ENCODE measurements around the gene SYPL1.

The SYPL1 gene

DNA sequence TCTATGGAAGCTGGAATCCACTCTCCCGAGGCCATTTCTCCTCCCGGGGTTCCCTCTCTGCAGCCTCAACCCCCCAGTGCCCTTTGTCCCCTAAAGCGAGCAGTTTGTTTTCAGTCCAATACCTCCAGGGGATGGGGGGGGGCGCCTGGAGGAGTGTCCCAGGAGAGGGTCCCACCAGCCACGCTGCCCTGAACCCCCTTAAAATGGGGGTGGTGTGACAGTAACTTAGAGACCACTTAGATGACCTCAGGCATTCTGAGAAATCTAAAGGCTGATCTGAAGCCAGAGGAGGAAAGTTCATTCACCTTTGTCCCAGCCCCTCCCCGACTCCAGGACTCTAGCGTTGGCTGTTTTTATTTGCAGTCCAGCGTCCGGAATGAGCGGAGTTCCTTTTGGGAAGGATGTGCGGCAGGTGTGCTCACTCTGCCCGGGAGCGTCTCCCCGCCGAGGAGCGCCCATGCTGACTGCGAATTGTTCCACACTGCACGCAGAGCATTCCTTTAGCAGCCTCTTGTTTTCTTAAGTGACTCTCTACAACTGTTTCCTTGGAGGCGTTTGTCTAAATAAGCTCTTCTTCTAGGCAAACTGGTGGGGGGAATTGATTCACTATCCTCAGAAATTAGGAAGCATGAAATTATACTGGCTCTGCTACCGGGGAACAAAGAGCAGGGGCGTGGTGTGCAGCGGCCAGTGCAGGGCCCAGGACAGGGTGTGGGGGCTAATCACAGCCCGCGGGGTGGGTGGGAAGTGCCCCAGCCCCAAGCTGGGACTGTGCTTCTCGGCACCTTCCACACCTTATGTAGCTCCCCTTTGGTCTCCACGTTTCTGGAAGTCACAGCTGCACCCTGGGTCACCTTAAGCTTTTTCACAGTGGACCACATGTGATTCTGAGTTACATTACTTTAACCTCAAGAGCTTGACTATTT, 46.3 kb downstream of the SYPL1 start:
- no peak for DNase-seq (ENCODE audit: low spot score)

DNA sequence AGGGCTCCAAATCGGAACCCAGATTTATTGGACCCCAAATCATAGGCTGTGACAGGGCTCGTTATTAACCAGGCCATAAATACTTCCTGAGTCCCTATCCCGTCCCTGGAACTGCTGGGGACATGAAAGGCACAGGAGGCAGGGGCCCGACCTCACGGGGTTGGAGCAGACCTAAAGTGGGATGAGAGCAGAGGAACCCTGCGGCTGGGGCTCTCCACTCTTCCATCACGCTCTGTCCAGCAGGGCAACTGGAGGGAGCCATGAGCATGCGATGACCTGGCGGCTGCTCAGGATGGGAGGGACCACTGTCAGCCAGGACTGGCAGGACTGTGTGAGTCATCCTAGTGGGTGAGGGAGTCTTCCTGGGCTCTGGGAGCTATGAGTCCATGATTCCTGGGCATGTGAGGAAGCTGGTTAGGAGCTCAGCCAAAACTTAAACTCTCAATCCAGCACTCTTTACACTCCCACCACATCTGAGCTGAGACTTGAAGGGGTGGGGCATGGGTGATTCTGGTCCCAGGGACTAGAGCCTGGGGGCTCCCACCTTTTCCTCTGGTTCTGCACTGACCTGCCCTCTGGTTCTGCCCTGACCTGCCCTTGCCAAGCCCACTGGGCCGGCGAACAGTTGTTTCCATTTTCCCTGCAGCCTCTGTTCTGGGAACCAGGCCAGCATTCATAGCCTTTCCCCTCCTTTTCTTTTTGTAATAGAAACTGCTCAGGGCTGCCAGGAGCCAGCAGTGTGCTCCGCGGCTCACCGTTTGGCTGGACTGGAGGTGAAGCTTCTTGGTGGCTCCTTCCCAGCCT, 47.1 kb downstream of the SYPL1 start:
- peak; percentile 96 for DNase-seq (ENCODE audit: low spot score)

DNA sequence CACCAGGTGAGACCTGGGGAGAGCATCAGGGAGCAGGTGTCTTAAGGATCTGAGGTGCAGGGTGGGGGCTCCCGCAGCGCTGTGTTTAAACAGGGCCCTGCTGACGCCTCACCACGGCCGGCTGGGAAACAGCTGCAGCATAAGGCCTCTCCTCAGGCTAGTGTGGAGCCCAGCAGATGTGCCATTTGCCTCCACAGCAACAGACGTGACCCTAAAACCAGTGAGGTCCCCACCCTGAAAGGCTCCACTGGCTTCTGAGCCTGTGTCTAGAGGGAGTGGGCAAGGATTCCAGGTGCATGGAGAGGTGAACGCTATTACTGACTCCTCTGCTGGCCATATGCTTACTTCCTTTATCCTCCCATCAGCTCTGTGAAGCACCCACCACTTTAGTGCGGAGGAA, 47.8 kb downstream of the SYPL1 start:
- DNase-seq (ENCODE audit: low spot score): no peak

DNA sequence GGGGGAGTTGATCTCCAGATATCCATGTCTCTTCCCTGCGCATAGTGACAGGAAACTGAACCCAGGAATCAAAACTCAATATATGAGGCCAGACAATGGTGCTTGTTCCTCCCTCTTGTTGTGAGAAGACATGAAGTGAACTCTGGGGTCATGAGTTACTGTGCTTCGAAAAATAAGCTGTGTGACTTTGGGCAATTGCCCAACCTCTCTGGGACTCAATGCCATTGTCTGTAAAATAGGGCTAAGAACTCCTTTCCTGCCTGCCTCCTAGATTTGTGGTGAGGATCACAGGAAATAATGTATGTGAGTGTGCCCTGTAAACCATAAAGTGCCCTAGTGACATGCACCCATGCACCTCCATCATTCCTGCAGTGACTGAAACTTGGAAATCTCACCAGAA, 48.4 kb downstream of the SYPL1 start:
- no peak for DNase-seq (ENCODE audit: low spot score)

DNA sequence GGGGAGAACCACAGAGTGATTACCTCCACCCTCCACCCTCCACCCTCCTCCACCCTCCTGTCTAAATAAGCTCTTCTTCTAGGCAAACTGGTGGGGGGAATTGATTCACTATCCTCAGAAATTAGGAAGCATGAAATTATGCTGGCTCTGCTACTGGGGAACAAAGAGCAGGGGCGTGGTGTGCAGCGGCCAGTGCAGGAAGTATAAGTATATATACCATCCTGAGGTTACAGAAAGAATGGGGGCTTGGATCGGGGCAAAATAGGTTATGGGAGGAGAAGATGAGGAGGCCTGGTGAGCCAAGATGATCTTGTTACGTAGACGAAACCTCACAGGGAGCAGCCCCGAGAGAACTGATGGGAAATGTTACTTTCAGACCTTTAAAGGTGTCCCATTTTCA, 49.1 kb downstream of the SYPL1 start:
- DNase-seq (ENCODE audit: low spot score): no peak

DNA sequence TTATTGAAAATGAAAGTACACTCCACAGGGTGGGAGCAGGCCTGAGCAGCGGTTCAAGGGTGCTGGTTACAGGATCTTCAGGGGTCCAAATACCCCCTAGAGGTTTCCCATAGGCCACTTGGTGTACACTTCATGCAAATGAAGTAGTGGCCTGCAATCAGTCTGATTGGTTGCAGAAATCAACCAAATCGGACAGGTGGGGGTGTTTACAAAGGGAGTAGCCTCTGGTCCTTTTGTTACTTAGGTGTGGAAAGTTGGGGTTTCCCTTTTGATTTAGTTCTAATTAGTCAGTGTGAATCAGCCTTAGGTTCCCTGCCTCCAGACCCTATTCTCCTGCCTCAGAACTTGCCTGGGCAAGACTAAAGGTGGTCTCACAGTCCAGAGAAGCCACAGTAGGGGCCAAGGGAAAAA, 49.6 kb downstream of the SYPL1 start:
- no peak for DNase-seq (ENCODE audit: low spot score)

DNA sequence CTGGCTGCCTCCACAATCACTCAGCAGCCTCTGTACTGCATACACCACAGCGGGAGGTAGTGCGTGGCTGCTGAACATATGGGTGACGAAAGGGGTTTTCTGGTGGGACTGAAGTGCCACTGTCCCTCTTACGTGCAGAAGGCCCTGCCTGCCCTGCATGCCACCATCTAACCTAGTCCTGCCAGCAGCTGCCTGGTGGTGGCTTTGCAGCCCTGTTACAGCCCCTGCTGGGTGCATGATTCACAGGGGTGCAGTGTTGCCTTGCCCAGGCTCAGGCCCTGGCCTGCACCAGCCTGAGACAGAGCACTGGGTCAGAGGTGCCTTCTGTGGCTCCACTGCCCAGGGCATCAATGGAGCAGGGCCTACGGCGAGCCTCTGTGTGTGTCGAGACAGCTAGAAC, 50.1 kb downstream of the SYPL1 start:
- DNase-seq (ENCODE audit: low spot score): no peak

DNA sequence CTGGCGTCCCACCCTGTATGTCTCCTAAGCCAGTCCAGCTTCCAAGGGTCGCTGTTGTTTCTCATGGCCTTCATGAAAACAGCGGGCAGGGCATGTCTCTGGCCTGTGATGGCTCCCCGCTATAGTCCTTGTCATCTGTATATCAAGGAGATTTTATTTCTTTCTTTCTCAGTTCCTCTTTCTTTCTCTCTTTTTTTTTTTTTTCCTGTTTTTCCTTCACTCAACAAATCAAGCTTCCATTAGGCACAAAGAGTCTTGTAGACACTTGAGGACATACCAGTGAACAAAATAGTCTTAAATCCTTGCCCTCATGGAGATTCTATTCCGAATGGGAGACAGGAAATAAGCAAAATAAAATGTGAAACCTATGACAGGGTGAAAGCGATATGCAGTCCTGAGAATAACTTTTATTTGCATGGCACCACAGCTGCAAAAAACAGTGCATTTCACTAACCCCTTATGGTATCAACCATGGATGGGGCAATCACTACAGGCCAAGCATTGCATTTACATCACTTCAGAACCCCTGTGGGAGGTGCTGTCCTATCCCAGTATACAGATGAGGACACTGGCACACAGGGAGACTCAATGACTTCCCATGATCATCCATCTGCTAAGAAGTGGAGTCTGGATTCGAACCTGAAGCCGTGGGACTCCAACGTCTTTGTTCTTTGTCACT, 50.7 kb downstream of the SYPL1 start:
- no peak for DNase-seq (ENCODE audit: low spot score)

DNA sequence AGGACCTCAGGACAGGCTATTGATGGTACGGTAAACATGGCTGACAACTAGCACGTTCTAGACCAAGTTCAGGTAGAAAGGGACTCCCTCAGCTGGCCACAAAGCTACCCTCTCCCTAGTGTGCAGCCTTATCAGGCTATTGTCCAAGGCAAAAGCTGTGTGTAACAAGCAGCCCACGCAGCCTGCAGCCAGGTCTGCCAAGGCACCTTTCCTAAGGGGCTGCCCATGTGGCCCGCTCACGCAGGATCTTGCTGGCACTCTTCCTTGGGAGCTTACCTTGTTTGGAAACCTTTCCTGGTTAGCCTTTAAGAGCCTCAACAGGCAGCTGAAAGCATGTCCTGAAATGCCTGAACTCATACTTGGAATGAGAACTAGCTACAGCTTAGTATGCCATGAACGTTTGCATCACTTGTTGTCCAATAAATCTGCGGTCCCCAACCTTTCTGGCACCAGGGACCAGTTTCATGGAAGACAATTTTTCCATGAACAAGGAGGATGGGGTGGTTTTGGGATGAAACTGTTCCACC, 51.7 kb downstream of the SYPL1 start:
- no peak for DNase-seq (ENCODE audit: low spot score)

DNA sequence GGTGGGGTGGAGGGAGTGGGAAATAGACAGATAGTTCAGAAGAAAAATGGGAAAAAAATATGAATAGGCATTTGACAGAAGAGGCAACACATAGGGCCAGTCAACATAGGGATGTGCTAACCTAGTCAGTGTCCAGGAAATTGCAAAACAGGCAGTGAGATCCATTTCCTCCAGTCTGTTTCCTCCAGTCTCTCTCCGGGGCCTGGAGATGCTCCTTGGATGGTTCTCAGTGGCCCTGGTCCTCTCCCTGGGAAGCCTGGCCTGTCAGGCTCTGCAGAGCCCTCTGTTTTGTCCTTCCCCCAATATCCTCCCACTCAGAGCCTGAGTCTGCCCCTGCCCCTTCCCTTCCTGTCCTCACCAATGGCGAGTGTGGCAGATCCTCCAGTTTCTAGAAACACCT, 52.6 kb downstream of the SYPL1 start:
- no peak for DNase-seq (ENCODE audit: low spot score)

DNA sequence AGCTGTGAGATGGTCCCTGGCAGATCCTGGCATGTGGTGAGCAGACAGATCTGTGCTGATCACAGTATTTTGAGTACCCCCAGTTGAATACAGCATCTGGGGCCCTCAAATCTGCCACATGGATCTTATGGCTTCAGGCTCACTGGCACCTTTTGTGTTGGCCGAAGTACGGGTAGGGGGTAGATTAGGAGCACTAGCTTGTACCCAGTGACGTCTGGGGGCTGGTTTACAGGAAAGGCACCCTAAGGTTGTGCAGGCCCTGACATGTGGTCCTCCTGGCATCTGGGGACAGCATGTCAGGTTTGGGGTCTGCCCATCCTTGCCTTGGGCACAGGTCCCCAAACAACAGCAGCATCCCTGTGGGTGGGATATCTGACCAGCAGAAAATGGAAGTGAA, 53.2 kb downstream of the SYPL1 start:
- no peak for DNase-seq (ENCODE audit: low spot score)

DNA sequence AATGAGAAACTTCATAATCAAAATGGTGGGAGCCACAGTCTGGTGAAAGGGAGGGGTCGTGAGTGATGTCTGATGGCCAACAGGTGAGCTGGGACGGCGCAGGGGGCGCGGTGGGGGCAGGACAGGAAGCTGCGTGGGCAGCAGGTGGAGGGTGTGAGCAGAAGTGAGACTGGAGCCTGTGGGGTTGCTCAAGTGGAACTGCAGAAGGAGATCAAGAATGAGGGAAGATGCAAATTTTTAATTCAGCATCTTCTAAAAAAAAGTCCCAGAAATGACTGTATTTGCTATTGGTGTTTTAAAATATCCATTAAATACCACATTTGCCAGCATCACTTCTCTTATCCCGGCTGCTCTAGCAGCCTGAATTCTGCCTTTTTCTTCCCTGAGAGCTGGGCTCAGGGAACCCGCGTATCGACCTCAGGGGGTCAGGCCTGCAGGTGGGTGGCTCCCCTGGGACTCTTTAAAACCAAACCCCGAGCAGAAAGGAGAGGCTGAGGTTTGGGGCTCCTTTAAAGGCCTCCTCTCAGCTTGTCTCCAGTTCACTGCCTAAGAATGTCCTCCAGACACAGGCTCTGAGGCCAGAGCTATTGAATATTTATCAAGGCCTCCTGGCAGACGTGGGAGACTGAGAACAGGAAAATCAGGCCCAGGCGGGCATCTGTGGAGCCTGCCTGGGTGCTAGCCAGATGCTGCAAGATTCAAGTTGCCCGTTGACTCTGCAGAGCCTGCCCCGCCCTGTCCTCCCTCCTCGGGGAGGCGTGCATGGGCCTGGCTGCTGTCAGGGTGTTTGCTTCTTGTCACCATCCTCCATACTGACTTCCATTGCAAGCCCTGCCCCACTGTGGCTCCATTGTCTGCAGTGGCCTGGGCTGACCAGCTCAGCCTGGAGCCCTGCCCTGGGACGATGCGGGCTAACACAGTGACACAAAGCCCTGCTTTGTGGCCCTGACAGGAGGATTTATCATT, 53.9 kb downstream of the SYPL1 start:
- no peak for DNase-seq (ENCODE audit: low spot score)

DNA sequence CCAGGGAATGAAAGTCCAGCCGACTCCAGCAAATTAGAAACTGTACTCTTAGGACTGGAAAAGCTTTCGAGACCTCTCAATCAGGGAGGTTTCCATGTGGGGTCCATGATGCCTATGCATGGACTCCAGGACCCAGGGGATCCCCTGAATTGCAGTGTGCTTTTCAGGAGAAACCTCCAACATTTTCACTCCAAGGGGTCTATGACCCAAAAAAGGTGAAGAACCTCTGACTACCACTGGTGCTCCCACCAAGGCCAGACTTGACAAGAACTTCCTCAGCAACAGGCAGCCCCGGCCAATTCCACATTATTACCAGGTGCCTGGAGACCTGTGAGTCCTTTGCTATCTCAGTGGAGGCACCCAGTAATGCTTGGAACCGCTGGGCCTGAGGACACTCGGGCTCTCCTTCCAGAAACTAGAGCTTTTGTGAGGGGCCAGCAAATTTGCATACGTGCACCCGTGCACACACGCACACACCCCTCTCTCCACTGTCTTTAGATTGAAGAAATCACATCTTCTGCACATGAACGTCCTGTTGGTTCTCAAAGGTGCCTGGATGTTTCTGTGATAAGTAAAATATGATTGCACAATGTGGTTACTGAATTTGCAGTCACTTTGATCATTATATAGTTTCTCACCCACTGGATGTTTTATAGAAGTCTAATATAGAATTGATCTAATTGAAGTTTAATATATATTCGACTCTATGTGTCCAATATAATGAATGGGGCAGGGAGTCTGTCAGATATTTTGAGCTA, 54.7 kb downstream of the SYPL1 start:
- no peak for DNase-seq (ENCODE audit: low spot score)

DNA sequence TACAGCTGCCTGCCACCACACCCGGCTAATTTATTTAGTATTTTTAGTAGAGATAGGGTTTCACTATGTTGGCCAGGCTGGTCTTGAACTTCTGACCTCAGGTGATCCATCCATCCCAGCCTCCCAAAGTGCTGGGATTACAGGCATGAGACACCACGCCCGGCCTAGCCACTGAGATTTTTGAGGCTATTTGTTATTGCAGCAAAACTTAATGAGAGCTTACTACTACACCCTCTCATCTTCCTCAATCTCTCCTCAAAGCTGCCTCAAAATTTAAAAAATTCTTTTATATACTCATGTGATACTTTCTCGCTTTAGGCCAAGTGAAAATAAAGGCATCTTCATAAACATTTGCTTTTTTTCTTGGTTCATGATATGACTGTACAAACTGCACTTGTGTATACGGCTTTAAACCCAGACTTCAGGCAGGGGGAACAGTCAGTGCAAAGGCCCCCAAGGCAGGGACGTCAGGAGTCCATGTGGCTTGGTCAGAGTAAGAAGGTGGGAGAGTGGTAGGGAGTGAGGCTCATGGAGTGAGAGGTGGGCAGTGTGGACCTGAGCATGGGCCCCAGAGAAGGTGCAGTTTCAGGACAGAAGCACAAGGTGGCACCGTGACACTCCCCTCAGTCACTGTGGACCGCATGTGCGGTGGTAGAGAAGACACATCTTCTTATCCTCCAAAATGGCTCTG, 55.5 kb downstream of the SYPL1 start:
- peak; percentile 87 for DNase-seq (ENCODE audit: low spot score)

DNA sequence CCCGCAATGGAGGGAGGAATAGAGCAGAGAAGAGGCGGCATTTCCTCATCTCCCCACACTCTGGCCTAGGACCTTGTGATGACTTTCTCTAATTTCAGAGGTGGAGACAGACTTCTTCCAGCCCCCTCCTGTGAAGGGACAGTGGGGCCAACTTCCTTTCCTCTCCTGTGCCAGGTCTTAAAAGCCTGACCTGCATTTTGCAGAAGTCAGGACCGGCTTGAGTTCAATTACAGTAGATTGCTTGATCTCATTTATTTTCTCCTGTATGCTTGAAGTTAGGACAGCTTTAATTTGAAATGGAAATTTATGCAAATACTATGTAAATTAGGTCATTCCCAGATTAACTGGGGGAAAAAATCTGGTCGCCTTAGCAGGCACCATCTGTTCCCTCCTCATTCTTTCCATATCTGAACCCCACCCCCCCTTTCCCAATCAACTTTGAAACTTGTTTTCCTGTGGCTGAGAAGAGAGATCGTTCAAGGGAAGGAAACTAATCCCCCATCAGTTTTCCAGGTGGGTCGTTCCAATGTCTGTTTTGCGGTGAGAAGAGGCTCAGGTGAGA, 57.1 kb downstream of the SYPL1 start:
- DNase-seq (ENCODE audit: low spot score): no peak

DNA sequence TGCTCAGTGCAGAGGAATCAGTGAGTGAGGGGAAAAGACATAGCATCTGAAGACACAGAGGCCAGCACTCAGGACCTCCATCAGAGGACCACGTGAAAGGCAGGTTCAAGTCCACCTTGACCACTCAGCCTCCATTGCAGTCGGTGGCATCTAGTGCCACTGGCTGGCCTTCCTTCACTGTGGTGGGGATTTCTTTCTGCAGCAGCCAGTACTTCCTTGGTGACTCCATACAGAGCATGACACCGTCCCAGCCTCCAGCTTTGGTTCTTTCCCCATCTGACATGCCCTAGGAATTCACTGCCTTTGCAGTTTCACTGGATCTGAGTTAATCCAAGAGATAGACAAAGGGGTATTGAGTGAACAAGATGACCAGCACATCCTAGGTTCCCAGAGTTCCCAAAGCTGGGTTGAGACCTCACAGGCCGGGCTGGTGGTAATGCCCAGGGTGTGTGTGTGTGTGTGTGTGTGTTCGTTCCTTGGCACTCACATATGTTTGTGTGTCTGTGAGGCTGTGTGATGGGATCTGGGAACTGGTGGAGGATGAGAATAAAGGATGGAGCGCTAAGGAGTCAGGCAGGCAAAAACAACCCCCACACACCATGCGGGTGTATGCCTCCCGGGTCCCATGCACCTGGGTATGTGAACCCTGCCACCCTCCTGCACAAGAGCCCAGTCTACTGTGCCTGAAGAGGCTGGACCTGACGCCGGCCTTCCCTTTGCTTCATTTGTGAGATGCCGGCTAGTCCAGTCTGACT, 57.8 kb downstream of the SYPL1 start:
- DNase-seq (ENCODE audit: low spot score): no peak

DNA sequence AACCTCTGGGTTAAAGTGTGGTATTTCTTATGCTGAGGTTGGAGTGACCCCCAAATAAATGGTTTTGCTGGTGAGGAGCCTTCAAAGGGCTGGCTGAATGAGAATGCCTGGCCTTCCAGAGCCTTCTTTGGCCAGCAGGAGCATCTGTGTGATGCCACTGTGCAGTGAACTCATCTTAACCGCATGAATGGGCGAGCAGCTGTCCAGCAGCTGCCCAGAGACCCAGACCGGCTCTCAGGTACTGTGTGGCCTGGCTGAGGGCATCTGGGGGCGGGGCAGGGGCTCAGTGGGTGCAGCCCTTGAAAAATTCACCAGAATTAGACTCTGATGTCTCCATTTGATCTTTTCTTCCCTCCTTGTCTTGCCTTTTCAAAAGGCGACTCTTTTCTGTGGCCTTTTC, 59.0 kb downstream of the SYPL1 start:
- no peak for DNase-seq (ENCODE audit: low spot score)

DNA sequence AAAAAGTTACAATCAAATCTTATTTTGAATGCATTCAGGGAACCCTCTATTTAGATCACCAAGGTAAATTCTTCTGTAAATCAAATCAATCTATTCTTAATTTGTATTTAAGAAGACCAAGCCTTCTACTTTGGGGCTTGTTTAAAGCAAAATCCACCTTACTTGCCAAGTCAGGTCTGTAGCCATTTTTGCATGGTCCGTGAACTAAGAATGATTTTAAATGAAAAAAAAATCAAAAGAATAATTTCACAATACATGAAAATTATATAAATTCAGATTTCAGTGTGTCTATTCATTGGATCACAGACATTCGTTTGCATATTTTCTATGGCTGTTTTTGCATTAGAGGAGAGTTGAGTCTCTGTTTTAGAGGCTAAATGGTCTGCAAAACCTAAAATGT, 59.4 kb downstream of the SYPL1 start:
- no peak for DNase-seq (ENCODE audit: low spot score)

DNA sequence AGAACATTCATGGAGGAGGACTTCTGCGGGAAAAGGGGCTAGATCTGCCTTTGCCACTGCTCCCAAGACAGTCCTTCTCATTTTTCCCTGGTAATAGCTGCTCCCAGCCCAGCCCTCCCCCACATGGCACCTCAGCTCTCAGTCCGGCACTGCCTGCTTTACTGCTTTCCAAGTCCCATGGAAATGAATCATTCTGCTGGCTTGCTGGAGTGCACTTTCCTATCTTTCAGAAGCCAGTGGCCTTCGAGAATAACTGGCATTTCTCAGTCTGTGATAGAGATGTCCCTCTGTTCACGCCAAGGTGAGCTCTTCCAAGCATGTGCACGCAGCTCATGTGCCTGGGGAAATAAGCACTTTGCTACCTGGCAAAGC, 61.4 kb downstream of the SYPL1 start:
- peak; percentile 82 for DNase-seq (ENCODE audit: low spot score)

All from GM03348 (cell line).